NCI-H1930 (cell line): ENCODE results near the gene ANO2.

ENCODE experiments used
- DNase-seq, 2 experiments: peaks; one replicate each; lab custom pipeline; 2025; lab: John Stamatoyannopoulos, UW

Gene ANO2

GRCh38 chr12:5515458-5515857, 429.6 kb downstream of the ANO2 start:
- no peak for DNase-seq

- DNase-seq, result no peak
Observed at GRCh38 chr12:5514545-5514944, 430.5 kb downstream of the ANO2 start.

- no peak for DNase-seq
Observed at GRCh38 chr12:5514016-5514415, 431.0 kb downstream of the ANO2 start.

GRCh38 chr12:5513406-5513805, 431.7 kb downstream of the ANO2 start:
- DNase-seq, result no peak
